ENCODE measurements around the gene OAF.
A peak's percentile ranks its signal among the peaks of the same experiment; 100 is the strongest.

Gene OAF

DNA sequence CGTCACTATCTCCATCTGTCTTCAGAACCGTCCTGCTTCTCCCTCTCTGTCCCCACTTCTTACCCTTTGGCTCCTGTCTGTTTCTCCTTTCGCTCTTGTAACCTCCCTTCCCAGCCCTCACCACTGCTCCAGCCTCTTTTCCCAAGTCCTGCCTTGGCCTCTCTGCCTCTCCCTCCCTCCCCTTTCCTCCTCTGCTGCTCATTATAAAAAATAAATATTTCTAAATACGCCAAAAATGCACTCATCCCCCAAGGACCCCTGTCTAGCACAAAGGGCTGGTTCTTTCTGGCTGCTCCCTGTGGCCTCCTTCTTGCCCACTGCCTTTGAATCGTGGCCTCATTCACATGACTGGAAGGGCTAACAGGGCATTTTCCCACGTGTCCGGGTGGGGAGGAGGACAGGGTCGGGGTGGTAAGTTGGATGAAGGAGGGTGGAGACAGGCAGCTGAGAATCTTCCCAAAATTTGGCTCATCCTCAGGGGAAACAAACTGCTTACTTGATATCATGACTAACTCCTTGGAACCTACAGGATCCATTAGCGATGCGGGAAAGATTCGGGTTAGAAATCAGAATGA is 26.4 kb upstream of the OAF start:
- DNase-seq, result no peak

DNA sequence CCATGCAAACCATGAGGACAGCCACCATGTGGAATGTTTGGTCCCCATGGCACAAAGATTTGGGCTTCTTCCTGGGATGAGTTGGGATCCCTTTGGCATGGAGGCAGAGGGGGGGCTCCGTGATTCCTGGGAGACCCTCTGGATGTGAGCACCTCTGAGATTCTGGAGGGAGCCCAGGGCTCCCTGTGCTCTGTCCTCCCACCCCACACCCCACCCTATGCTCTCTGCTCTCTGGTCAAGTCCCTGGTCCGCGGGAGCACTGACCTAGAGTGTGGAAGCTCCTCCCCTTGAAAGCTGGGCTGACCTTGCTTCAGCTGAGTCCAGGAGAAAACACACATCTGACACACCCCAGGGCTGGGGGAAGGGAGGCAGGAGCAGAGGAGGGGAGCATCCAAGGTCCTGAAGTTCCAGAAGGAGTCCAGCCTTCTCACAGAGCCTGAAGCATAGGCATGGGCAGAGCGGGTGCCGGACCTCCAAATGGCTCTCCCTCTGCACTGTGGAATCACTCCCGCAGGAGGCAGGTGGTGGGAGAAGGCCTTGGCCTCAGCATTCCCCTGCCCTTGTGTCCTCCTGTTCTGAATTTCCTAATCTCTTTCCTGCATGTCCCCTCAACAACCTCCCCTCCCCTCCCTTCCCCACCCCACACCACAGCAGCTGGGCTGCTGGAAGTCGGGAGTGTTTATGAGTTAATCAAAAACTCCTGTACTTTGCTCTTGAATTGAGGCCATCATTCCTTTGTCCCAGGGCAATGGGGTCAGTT is 25.7 kb upstream of the OAF start:
- no peak for DNase-seq

DNA sequence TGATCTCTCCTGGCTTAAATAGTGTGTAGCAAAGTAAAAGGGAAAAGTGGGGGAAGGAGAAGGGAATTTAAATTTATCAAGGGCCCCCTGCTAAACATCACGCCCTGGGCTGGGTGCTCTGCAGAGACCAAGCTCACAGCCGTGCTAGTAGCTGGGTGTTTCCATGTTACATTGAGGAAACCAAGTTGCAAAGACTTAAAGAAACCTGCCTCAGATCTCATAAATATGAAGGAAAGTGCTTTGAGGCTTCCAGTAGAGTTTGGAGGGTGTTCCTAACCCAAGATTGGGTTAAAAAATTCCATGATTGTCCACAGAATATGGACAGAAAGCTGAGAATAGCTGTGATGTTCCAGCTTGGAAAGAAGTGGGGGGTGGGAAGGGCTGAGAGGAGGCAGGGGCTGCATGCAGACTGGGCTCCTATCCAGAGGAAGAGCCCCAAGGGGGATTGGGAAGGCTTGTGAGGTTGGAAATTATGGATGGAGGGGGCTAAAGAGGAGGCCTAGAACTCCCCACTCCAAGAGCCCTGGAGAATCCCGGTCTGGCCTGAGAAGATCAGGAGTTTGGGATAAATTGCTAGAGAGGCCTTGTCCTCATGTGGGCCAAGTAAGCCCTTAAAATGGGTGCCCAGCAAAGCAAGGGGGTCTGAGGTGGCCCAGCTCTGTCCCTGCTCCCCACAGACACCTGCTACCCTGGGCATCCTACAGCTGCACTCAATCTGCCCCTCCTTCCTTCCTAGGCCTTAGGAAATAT is 25.0 kb upstream of the OAF start:
- no peak for DNase-seq

DNA sequence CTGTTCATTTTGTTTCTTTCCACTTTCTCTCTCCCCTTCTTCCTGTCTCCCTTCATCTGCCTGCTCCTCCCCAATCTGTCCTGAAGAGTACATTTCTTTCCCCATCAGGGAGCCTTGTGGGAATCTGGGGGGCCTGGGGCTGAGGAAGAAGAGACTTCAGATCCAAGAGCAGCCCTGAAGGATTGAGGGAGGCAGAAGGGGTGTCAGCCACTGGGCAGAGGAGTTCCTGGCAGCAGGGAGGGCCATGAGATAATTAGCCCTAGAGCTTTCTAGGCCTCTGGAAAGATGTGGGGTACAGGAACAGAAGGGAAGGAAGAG is 24.4 kb upstream of the OAF start:
- no peak for DNase-seq

DNA sequence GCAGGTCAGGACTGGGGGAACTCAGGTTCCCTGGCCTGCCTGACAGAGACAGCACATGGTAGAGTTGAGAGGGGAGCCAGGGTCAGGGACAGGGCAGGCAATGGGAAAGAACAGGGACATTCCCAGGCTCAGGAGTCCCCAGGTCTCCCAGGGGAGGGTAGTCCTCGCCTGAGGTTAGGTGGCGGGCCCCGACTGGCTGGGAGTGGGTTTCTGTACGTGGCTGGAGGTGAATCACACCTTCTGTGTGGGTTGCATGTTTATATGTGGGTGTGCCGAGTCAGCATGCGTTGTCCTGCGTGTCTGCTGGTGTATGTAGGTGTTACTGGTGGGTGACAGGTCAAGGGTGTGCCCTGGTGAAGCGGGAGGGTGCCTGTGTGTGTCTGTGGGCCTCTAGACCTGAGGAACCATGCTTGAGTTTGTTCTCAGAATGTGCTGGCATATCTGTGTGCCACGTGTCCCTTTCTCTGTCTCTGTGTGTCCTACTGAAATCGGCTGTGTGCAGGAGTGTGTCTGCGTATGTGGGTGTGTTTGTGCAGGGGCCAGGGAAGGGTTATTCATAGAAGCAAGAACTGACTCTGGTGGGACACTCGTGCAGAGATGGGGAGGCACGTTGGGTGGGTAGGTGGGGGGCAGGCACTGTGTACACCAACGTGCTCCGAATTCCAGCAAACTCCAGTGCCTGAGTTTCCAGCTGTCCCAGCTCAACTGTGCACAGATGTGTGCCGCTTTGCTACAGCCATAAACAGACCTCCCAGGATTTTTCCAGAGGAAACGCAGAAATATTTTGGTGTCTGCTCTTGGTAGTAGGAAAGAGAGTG is 23.8 kb upstream of the OAF start:
- DNase-seq, result no peak

DNA sequence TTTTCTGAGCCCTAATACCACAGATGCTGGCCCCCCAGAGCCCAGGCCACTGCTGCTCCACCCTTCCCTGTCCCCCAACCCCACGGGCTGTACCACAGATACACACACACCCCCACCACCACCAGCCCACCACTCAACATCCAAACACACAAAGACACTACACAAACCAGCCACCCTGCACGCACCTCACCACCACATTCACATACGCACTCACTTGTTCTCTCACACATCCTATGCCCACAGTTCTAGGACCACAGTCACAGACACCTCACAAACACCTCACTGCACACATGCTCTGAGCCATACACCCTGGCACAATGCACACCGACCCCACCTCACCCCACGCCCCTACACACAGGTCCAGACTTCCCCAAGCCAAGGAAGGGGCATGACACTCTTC is 22.5 kb upstream of the OAF start:
- no peak for DNase-seq

DNA sequence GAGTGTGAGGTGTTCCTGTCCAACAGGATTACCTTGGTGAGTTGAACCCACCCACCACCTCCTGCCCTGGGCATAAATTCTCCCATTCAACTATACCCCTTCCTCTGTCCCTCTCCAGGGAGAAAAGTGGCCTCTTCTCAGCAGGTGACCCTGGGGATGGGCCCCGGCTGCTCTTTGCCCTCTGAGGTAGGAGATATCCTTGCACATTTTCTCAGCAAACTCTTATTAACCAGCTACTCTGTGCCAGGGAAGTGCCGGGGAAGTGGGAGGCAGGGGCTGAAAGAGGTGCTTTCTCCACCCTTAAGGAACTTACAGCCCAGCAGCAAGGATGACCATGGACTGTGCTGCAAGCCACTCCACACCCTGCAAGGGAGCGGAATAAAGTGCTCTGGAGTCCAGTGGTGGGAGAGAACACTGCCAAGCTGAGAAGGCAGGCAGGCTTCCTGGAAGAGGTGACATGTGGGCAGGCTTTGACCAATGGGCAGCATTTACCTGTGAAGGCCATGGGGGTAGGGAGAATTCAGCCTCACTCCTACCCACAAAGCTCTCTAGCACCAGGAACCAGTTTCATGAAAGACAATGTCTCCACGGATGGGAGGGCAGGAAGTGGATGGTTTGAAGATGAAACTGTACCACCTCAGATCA is 21.9 kb upstream of the OAF start:
- no peak for DNase-seq

DNA sequence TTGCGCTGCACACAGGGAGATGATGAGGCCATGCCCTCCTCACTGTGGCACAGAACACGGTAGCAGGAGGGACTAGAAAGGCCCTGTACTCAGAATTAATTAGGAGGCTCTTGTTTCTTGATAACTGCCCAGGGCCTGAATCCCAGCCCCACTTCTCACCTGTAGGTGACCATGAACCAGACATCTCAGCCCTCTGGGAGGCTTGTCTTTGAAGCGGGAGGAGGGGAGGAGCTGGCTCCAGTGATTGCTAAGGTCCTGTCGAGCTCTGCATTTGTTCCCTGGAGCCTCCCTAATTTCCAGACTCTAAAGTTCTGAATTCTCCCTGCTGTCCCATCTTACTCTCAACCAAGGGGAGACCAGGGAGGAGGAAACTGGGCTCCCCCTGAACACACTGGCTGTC is 19.8 kb upstream of the OAF start:
- DNase-seq, result no peak

DNA sequence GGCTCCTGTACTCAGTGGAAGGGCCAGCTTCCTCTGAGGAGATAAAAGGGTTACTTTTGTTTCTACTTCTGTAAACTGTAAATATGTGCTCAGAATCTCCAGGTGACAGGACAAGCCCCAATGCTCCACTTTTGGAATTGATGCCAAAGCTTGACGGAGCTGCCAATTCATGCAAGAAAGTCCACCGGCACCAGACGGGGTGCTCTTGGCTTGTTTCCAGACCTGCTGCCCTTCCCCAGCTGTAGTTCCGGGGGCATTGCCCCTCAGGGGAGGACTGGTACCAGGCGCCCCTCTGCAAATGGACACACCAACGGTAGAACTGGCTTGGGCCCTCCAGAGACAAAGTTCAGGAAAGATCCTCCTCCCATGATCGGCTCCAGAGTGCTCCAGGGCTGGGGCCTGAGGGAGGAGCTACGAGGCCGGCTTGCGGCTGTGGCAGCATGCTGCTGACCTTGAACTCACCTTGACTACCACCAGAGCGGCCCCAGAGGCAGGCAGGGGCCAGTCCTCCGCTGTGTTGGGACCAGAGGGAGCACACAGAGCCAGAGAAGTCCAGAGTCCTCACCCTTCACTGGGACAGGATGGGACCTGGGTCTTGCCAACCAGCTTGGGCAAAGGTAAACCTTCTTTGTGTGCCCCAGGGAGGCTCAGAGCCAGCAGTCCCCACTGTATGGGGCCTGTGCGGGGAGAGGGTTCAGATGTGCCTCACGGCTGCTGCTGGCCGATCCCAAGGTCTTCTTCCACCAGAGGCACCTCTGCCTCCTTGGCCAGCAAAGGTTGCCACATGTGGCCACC is 17.8 kb upstream of the OAF start:
- no peak for DNase-seq

DNA sequence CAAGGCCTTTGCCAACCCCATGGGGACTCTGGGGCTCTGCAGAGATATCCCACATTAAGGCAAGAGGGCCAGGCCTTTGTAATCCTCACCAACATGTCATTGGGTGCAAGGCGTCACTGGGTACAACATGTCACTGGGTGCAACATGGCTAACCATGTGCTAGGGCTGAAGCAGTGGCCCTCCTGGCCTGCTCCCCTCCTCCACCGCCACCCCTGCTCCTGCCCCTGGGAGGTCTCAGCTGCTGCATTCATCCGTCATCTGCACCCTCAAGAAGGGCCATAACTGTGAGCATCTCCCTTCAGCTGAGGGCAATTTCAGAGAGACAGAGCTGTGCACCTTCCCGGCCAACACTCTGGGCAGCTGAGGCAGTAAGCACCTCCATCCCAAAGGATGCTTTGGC is 16.7 kb upstream of the OAF start:
- no peak for DNase-seq

DNA sequence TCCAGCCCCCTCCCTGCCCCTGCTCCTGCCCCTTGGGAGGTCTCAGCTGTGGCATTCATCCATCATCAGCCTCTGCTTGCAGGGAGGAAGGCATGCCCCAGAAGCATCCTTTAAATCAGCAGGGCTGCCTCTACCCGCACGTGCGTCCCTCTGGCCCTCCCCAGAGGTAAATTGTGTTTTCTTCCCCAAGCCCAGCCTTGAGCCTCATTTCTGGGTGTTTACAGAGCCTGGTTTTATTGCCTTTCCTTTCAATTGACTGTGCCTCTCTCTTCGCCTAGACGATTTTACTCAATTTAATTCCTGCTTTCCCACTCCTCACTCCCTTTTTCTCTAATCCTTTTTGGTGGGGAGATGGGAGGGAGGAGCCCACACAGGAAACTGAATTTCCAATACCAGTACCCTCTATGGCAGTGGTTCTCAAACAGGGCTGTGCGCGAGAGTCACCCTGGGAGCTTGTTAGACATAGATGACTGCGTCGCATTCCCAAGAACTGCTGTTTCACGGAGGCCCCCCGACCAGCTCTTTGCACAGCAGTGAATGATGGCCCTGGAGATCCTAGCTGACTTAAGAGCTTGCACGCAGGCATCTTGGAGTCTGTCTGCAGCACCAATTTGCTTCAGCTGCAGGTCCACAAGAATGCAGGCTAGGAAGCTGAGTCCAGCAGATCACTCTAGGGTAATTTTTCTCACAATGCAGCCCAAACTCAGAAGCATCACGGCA is 15.1 kb upstream of the OAF start:
- no peak for DNase-seq

DNA sequence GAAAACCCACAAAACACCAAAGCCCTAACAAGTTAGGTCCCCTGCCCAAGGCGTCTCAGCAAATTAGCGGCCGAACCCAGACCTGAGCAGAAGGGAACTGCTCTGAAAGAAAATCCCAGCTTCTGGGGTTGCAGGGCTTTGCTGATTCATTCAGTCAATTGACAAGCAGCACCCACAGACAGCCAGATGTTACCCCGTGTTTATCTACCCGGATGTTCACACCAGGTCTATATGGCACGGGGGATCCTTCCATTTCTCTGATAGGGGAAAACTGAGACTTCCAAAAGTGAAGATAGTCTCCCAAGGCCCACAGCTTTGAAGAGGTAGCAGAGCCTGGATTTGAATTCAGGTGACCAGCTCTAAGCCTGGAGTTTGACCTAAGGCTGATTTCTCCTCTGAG is 14.0 kb upstream of the OAF start:
- DNase-seq, result no peak

DNA sequence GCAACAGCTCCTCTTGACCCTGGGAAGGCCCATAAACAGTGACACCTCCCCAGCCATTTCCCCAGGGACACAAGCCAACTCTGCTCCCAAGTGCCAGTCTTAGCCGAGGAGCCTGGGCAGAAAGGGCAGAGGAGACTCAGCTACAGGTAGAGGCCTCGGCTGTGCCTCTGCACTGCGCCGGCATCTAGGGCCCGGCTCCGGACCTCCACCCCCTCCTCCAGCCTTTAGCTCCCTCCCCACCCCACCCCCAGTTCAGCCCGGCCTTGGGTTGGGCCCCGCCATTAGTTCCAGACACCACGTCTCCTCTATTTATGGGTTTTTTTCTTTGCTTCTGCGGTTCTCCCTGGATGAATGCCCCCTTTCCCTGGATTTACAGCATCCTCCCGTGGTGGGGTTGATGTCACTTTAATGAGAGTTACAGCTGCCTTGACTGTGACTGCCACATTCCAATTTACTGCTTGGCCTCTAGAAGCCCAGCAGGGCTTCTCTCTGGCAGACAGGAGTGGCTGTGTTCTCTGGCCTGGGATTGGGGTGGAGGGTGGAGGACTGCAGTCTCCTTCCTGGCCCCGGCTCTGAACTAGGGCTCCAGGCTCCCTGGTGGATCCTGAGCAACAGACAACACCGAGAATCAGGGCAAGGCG is 13.5 kb upstream of the OAF start:
- peak; percentile 43 to 63 for DNase-seq

DNA sequence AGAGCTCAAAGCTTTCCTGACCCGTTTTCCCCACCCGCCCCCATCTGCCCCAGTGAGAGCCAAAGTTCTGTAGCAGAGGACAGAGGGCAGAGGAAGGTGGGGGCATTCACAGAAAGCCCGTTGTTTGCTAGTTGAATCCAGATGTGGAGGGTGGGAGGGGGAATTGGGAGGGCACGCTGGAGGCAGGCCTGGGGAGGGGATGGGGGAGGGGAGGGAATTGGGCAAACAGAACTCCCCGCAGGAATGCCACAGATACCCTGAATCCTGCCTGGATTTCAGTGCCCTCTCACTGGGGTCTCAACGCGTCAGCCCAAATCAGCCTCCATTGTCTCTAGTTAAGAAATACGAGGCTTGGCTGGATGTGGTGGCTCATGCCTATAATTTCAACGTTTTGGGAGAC is 12.9 kb upstream of the OAF start:
- no peak for DNase-seq

DNA sequence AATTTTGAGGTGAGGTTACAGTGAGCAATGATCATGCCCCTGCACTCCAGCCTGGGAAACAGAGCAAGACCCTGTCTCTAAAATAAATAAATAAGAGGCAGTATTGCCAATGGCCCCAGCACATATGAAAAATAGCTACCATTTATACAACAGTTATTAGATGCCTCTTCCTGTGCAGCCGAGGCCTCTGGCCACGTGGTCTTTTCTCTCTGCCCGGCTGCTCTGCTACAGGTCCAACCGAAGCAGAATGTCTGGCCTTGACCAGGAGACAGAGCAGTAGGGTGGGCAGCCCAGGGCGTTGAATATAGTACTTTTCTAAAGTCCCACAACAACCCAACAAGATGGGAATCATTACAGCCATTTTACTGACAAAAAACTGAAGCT is 12.4 kb upstream of the OAF start:
- DNase-seq, result no peak

DNA sequence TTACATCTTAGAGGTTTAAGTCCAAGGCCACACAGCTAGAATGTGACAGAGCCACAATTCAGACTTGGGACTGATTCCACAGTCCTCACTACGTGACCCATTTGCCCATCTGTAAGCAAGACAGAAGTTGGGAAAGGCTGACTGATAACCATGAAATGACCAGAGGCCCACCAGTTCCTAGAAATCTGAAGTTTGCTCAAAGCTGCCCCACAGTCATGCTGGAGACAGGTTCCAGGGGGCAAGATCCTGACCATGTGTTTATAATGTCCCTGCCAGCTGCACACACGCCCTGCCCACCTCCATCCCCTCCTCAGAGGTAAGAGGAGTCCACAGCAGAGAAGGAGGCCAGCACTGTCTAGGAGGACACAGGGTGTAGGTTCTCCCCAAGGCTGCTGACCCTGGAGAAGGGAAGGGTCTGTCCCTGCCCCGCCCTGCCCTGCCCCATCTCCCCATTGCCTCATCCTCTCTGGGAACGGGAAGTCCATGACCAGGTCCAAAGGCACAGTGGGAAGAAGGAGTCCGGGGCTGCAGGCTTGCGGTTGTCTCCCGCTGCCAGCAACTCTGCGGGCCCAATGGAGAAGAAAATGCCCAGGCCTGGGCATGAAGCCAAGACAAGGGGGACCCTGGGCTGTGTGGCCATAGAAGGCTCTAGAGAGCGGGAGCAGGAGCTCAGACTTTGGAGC is 11.9 kb upstream of the OAF start:
- DNase-seq, result no peak

DNA sequence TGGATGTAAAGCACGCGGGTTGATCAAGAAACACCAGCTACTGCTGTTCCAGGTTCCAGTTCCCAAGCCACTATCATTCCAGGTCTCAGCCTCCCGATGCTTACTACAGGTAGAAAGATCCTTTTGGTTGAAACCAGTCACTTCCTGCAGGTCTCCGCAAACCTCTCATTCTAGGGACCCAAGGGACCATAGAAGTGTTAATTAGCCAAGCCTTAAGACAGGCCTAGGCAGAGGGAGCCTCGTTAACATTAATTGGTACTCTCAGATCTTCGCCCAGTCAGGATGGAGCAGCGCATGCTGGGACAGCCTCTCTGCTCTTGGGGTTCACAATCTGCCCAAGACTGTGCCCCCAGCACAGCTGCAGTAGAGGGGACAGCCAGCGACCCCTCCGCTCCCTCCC is 11.2 kb upstream of the OAF start:
- no peak for DNase-seq

DNA sequence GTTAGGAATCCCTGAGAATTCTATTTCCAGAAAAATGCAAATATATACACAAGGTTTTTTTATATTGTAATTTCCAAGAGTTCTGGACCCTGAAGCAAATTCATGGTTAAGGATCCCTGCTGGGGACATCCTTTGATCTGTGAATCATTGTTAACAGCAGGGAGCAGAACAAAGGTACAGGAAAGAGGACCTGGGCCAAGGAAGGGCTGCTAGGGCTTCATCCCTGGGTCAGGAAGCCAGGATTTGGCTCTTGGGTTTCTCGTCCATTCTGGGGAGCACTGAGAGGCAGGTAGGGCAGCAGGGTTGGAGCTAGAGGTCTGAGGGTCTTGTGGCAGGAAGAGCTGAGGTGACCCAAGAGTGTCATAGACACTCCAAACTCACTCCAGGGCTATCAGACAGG is 10.2 kb upstream of the OAF start:
- no peak for DNase-seq

DNA sequence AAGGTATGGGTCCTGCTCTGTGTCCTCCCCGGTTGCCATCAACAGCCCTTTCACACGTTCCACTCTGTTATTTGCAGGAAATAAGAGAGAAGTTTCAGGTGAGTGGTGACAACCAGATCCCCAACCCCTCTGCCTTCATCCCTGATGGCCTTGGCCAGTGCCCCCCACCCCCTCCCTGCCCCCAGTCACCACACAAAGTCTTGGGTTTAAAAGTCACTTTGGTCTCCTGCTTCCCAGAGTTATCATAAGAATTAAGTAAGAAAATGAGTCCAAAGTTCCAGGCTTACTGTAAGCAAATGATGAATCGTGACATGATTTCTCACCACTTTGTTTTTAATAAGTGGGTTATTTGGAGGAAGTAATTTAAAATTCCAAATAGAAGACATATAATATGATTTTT is 9.2 kb upstream of the OAF start:
- DNase-seq, result no peak

DNA sequence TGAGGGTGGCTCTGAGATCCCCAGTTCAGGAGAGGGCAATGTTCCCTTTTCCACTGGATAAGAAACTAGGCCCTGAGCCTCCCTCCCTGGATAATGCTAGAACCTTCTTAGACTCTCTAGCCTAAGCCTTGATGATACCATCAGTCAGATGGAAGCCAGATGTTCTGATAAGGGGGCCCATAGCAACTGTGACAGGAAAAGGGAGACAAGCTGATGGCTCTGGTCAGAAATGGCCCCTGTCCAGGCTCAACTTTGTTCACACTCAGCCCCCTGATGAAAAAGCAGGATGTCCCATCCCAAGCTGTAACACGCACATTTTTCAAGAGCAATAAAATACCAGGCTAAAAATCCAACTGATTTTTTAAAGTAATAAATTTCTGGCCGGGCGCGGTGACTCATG is 7.2 kb upstream of the OAF start:
- no peak for DNase-seq
